ENCODE data around the gene CTDSPL.

DNA sequence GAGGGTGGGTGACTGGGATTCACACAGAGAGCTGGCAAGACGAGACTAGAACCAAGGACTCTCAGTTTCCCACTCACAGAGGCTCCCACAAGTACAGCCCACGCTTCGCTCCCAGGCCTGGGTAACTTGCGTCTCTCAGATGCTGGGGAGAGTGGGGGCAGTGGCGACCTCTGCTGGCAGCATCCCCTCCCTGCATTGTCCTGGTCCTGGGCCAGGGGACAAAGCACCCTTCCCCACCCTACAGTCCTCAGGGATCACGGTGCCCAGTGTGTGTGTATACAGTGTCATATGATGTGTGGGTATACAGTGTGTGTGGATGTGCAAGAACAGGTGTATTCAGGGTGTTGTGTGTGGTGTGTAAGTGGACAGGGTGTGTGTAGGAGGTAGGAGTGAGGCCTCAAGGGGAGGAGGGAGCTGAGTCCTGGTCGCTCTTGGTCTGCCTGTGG is 141.7 kb downstream of the CTDSPL start:
- TF ChIP-seq, protein P1, sequence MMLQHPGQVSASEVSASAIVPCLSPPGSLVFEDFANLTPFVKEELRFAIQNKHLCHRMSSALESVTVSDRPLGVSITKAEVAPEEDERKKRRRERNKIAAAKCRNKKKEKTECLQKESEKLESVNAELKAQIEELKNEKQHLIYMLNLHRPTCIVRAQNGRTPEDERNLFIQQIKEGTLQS (IDR thresholded peaks at IDR 0.05; ENCODE audit: insufficient read depth, low read depth, low read length) = no peak
- TF ChIP-seq EGR1 (IDR thresholded peaks at IDR 0.05; ENCODE audit: borderline replicate concordance, low read depth, low read length) = no peak
- TF ChIP-seq, protein P2, sequence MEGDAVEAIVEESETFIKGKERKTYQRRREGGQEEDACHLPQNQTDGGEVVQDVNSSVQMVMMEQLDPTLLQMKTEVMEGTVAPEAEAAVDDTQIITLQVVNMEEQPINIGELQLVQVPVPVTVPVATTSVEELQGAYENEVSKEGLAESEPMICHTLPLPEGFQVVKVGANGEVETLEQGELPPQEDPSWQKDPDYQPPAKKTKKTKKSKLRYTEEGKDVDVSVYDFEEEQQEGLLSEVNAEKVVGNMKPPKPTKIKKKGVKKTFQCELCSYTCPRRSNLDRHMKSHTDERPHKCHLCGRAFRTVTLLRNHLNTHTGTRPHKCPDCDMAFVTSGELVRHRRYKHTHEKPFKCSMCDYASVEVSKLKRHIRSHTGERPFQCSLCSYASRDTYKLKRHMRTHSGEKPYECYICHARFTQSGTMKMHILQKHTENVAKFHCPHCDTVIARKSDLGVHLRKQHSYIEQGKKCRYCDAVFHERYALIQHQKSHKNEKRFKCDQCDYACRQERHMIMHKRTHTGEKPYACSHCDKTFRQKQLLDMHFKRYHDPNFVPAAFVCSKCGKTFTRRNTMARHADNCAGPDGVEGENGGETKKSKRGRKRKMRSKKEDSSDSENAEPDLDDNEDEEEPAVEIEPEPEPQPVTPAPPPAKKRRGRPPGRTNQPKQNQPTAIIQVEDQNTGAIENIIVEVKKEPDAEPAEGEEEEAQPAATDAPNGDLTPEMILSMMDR (IDR thresholded peaks at IDR 0.05; ENCODE audit: control extremely low read depth in 1 of 3, insufficient read depth in 1 of 3, low read depth in 1 of 3, low read length in 3 of 3) = peak in 2 of 3 experiments; percentile 92 to 99; a peak in 3 of 4 replicates
- no peak for TF ChIP-seq JUN (IDR thresholded peaks at IDR 0.05; ENCODE audit: low read depth, low read length)
- no peak for TF ChIP-seq SP1 (IDR thresholded peaks at IDR 0.05; ENCODE audit: low read depth, low read length)
- TF ChIP-seq NRF1 (IDR thresholded peaks at IDR 0.05; ENCODE audit: low read depth, low read length) = no peak
- no peak for TF ChIP-seq POLR2A (IDR thresholded peaks at IDR 0.05; ENCODE audit: control extremely low read depth in 1 of 2, low read depth in 2 of 2, low read length in 2 of 2)
- TF ChIP-seq RAD21 (IDR thresholded peaks at IDR 0.05 in 1 of 2, conservative IDR thresholded peaks at IDR 0.05 in 1 of 2; ENCODE audit: low read depth in 2 of 2, low read length in 2 of 2) = peak; percentile 76 to 78
- TF ChIP-seq POLR2AphosphoS5 (IDR thresholded peaks at IDR 0.05; ENCODE audit: low read depth, low read length) = no peak
- TF ChIP-seq, protein P3, sequence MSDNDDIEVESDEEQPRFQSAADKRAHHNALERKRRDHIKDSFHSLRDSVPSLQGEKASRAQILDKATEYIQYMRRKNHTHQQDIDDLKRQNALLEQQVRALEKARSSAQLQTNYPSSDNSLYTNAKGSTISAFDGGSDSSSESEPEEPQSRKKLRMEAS (IDR thresholded peaks at IDR 0.05) = no peak
- TF ChIP-seq HDAC6 (IDR thresholded peaks at IDR 0.05; ENCODE audit: low read depth, low read length) = no peak
- TF ChIP-seq ASH2L (IDR thresholded peaks at IDR 0.05; ENCODE audit: low read length) = no peak
- no peak for TF ChIP-seq EP300 (IDR thresholded peaks at IDR 0.05; ENCODE audit: borderline replicate concordance in 1 of 2, low read depth in 2 of 2, low read length in 2 of 2)
- no peak for TF ChIP-seq RFX5 (IDR thresholded peaks at IDR 0.05; ENCODE audit: borderline replicate concordance, low read depth, low read length)
